GM21723 (cell line): ENCODE results near the gene SORL1.

Experiments used
- ATAC-seq: cut with Tn5 transposase; IDR thresholded peaks from one replicate; pipeline ENCODE4 v1.9.1; 2021; ENCODE audit warnings: mild to moderate bottlenecking, moderate library complexity; ENCODE audit not compliant: unreplicated experiment

SORL1 gene

GRCh38 chr11:121650351-121651256, 198.5 kb downstream of the SORL1 start:
- no peak for ATAC-seq

- no peak for ATAC-seq
Measured at GRCh38 chr11:121651257-121651605, 199.1 kb downstream of the SORL1 start.

- no peak for ATAC-seq
Measured at GRCh38 chr11:121652971-121653370, 200.9 kb downstream of the SORL1 start.

- ATAC-seq = no peak
Measured at GRCh38 chr11:121654259-121654842, 202.2 kb downstream of the SORL1 start.

GRCh38 chr11:121654843-121655536, 202.9 kb downstream of the SORL1 start:
- peak; percentile 2 for ATAC-seq

- ATAC-seq = peak; percentile 95
Measured at GRCh38 chr11:121655537-121656327, 203.6 kb downstream of the SORL1 start.

GRCh38 chr11:121656328-121657090, 204.4 kb downstream of the SORL1 start:
- no peak for ATAC-seq

GRCh38 chr11:121657146-121657545, 205.0 kb downstream of the SORL1 start:
- ATAC-seq = no peak

- ATAC-seq = no peak
Measured at GRCh38 chr11:121659811-121660210, 207.7 kb downstream of the SORL1 start.

- ATAC-seq = no peak
Measured at GRCh38 chr11:121661880-121662486, 209.9 kb downstream of the SORL1 start.

- ATAC-seq = no peak
Measured at GRCh38 chr11:121664144-121664543, 212.0 kb downstream of the SORL1 start.

GRCh38 chr11:121665206-121665838, 213.2 kb downstream of the SORL1 start:
- no peak for ATAC-seq

- no peak for ATAC-seq
Measured at GRCh38 chr11:121667836-121668235, 215.7 kb downstream of the SORL1 start.

GRCh38 chr11:121669422-121669821, 217.3 kb downstream of the SORL1 start:
- no peak for ATAC-seq

- ATAC-seq = no peak
Measured at GRCh38 chr11:121670266-121670665, 218.2 kb downstream of the SORL1 start.

GRCh38 chr11:121670805-121671282, 218.7 kb downstream of the SORL1 start:
- no peak for ATAC-seq

- no peak for ATAC-seq
Measured at GRCh38 chr11:121671283-121672168, 219.4 kb downstream of the SORL1 start.
